Measurements from ENCODE around the gene FAM221B.

The FAM221B gene

DNA sequence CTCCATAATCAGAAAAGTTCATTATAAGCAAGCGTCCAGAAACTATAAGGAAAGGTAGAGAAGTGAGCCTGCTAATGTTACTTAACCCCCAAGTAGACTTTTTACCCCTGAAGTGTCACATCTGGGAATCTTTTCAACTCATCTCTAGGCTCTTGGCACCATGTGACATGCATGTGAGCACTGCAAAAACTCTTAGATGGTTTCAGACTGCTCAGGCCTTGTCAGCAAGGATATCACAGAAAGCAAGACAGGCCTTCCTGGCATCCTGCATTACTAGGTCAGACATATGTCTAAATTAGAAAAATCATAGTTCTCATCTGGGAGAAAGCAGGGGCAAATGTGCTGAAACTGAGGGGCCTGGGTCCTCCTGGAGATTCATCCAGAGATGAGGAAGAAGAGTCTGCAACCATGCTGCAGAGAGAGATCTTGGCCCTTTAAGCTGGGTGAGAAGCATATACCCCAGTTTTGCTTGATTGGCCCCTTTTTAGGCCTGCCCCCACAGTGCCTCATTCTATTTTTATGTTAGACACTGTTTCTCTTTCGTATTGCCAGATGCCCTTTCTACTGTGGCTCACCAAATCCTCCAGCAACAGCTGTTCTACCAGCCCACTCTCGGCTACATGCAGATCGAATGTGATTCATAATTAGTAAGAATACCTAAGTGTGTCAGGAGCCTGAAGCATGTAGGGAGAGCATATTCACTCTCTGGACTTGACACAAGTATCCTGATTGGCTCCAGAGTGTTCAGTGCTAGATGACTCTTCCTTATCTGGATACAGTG lies 19.4 kb upstream of the FAM221B start:
- DNase-seq (ENCODE audit: low read depth in 3 of 3, low spot score in 1 of 3) = no peak

DNA sequence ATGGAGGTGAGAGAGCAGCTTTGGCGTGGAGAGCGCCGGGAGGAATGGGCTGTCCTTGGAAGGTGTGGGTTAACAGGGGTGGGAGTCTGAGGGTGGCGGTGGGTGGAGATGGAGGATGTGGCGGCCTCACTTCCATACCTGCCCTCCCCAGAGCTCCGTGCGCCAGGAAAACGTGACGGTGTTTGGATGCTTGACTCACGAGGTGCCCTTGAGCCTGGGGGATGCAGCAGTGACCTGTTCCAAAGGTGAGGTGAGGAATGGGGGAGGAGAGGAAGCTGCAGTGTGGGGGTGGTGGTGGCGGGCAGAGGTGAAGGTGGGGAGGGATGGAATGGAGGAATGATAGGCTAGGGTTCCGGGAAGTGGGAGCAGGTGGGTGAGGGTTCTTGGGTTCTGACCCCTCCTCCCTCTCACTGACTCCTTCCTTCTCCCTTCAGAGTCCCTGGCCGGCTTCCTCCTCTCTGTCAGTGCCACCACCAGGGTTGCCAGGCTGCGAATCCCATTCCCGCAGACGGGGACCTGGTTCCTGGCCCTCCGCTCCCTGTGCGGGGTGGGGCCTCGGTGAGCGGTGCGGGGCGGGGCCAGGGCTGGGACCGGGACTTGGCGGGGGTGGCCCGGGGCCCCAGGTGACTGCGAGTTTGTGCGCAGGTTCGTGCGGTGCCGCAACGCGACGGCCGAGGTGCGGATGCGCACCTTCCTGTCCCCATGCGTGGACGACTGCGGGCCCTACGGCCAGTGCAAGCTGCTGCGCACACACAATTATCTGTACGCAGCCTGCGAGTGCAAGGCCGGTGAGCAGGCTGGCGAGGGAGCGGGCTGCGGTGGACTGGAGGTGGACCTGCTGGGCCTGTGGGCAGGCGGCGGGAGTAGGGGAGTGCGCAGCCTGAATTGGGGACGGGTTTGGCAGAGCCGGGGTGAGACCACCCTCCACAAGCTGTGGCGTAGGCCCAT lies 17.6 kb upstream of the FAM221B start:
- DNase-seq (ENCODE audit: low read depth in 3 of 3, low spot score in 1 of 3) = no peak

DNA sequence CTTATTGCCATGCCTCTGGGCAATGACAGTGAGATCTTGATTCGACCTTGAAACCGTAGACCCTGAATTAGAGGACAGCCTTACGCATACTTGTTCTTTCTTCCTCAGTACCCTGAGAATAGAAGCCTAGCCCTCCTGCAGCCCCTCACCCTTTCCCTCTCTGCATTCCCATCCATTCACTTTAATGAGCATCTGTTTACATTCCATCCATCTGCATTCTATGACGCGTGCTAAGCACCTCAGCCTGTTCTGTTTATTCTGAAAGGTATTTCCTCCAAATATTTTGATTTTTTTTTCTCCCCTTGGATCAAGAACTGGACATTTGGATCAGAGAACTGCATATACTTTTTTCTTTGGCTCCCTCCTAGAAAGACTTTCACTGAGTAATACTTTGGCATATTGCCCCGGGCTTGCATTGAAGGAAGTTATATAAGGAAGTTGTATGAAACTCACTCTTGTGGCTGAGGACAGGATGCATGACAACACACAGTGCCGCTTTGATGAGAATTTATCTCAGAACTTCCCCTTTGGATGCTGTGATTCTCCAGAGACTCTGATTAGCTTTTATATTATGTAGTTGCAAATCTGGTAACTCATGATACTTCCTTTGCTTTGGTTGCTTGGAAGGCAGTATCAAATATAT lies 16.2 kb upstream of the FAM221B start:
- no peak for DNase-seq (ENCODE audit: low read depth in 3 of 3, low spot score in 1 of 3)

DNA sequence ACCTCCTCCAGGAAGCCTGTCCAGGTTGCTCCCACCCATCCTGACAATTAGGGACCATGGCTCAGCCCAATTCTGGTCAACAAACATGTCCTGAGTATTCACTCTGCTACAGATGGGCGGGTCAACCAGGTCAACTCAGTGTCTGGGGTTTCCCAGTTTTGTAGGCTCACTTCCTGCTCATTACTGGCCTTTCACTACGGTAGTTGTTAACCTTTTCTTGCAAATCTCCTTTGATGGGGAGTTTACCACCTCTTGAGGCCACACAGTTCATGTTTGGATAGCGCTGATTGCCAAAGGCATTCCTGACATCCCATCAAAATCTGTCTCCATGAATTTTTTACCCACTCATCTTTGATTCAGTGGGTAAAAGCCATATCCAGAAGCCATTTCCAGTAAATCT lies 14.3 kb upstream of the FAM221B start:
- DNase-seq (ENCODE audit: low read depth in 3 of 3, low spot score in 1 of 3) = no peak

DNA sequence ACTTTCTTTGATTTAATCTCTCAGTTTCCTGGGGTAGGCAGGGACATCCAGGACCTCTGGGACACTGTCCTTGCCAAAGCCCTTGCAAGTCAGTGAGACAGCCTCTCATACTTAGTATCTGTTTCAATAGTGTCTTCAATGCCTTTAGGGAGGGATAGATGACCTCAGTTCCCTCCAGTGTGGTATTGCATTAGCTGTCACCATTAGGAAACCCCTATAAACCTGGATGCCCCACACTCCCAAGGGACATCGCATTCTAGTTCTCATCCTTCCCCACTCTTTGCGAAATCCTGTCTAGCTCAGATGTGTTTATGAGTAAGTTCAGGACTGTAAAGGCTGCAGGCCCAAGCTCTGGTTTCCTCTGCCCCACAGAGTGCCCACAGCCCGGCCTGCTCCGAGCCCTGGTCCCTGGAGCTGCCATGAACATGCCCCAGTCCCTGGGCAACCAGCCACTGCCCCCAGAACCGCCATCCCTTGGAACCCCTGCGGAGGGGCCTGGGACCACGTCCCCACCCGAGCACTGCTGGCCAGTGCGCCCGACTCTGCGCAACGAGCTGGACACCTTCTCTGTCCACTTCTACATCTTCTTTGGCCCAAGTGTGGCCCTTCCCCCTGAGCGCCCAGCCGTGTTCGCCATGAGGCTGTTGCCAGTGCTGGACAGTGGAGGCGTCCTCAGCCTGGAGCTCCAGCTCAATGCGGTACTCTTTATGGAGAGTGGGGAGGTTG lies 13.7 kb upstream of the FAM221B start:
- DNase-seq (ENCODE audit: low read depth in 3 of 3, low spot score in 1 of 3) = no peak

DNA sequence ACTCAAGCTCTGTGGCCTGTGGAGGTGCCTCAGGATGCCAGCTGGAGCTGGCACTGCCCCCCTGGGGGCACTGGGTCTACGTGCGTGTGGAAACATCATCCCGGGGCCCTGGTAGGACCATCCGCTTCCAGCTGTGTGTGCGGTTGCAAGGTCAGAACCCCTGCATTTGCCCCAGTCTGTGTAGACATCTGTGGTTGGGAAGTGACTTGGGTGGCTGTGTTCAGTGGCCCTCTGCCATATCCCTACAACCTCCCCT lies 13.0 kb upstream of the FAM221B start:
- no peak for DNase-seq (ENCODE audit: low read depth in 3 of 3, low spot score in 1 of 3)

DNA sequence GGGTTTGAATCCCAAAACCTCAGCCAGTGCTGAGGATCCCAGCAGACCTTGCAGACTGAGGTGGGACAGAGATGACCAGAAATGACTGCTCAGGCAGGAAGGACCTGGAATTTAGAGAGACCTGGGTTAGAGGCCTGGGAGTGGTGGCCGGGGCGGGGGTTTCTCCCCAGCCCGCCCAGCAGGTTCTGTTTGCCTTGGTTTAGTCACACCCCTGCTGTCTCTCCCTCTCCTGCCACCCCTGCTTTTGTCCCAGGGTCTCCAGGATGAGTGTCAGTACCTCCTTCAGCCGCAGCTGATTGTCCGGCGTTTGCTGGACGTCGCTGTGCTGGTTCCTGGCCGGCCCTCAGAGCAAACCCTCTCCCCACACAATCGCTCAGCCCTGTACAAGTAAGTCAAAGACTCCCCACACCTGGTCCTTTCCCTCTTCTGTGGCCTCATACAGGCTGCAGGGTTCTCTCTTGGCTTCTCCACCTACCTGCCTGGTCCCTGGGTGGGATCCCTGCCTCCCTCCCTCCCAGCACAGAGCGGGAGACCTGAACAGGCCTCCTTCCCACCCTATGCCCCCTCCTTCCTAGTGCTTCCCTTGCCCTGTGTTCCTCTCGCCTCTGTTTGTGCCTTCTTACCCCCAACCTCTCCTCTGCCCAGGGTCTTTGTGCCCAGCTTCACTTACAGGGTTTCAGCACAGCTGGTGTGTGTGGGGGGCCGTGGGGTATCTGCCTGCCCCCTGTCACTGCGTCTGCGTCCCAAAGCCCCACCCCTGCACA lies 12.5 kb upstream of the FAM221B start:
- no peak for DNase-seq (ENCODE audit: low read depth in 3 of 3, low spot score in 1 of 3)

DNA sequence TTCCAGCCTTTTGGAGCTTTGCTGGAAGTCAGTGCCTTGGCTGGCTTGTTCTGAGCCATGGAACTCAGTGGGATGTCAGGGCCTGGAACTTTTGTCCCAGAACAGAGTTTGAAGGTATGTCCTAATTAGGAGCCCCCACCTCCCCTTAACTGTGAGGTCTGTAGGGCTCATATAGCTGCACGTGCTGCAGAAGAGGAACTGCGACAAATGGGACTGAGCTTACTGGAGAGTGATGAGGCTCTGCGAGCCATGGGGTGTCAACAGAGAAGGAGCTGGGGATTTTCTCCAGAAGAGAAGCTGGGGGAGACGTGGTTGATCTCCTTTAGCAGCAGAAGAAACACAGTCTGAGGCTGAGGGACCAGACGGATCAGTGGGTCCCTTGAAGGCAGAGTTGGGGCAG lies 11.4 kb upstream of the FAM221B start:
- DNase-seq (ENCODE audit: low read depth in 3 of 3, low spot score in 1 of 3) = no peak

DNA sequence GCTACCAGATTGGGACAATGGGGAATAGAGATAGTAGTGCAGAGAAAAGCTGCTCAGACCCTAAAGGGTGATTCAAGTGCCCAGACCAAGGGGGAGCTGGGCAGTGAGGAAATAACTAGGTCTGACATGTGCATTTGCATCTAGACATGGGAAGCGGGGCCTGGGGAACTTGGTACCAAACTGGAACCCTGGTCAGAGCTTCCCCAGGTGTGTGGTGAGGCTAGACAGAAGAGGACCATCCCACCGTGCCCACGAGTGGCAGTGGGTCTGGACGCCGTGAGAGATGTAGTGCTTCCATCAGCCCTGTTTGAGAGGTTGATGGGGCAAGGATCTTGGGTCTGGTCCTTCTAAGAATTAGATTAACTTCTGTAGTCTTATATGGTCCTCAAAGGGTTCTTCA lies 8.1 kb upstream of the FAM221B start:
- DNase-seq (ENCODE audit: low read depth in 3 of 3, low spot score in 1 of 3) = no peak

DNA sequence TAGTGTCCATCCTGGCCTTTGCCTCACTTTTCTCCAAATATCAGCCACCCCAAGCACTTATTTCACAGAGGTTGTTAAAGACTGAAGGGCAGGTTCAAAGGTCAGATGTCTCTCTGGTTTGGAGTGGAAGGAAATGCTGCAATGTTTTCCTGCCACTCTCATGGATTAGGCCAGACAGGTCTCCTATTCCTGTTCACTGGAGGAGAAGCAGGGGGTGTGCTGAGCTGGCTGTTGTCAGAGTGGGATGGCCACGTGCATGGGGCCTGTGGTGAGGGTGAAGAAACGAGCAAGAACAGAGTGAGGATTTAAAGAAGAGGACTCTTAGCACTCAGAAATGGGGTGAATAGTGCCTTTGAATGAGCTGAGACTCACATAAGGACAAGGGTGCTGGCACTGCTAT lies 7.2 kb upstream of the FAM221B start:
- no peak for DNase-seq (ENCODE audit: low read depth in 3 of 3, low spot score in 1 of 3)

DNA sequence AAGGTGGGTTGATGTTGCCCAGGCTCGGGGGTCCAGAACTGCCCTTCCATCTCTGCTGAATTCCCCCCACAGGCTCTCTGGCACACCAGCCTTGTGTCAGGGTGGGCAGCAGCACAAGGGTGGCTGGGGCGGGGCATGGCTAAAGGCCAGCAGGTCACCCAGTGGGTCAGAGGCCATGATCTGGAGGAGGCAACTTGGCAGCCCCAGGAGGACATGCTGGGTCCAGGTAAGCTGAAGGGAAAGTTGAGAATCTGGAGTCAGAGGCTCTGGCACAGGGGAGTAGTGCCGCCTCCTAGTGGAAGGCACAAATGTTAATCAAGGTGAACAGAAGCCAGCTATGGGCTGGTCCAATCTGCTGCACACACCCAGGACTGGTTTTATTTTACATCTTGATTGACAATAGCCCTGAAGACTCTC lies 6.7 kb upstream of the FAM221B start:
- DNase-seq (ENCODE audit: low read depth in 3 of 3, low spot score in 1 of 3) = no peak

DNA sequence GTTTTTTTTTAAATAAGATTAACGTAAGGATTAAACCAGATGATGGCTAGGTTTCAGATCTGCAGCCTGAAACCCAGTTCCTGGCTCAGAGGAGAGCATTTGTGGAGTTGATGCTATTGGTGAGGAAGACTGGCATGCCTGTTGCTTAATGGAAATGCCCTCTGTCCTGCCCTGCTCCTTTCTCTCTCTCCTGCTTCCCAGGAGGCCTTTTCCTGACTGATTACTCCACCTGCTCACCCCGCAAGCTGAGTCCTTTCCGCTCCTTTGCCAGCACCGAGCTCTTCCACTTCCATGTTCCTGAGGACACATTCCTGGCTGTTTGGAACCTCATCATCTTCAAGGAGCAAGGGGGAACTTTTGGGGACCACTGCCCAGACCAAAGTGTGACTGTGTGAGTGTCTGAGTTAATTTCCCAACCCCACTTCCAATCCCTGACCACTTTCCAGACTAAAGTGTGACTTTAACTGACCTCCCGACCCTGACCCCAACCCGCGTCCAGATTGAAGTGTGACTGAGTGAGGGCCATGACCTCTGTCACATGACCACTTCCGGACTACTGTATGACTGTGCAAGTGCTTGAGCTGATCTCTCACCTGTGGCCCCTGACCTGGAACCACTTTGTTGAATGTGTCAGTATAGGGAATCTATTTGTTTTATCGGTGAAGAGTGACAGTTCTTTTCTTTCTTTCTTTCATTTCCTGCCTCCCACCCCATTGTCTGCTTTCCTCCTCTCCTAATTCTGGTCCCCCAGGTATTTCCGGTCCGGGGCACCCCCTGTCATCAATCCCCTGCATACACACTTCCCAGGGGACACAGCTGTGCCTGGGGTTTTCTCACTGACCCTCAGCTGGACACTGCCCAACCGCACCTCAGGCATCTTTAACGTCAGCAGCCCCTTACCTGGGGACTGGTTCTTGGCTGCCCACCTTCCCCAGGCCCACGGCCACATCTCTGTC lies 6.0 kb upstream of the FAM221B start:
- no peak for DNase-seq (ENCODE audit: low read depth in 3 of 3, low spot score in 1 of 3)

DNA sequence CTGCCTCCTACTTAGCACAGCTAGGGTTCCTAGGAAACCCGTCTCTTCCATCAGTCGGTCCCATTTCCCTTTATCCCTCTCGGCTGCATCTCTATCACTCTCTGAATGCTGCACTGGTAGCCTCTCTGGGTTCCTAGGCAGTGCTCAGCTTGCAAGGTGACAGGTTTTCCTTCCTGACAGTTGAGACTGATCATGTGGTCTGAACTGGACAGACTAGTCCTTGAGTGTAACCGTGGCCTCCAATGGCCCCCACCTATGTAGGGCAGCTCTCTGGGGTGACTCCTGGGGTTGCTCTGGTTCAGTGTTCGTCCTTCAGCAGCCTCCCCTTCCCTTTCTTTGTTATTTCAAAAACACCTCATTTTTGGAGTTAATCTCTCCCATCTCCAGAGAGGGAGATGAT lies 4.3 kb upstream of the FAM221B start:
- no peak for DNase-seq (ENCODE audit: low read depth in 3 of 3, low spot score in 1 of 3)

DNA sequence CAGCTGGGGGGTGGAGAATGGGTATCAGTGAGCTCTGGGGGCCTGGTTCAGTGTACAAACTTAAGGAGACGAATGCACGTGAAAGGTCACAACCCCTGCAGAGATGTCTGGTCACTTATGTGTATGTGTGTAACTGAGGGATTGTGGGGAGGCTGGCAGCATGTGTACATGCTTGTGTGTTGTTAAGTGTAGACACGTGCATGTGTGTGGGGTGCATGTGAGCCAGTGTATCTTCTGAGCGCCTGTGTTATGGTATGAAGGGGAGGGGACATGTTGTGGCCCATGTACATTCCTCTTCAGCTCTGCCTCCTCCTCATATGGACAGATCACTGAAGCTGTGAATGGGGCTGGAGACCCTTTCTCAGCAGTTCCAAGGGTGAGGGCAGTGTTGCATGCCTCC lies 2.5 kb upstream of the FAM221B start:
- no peak for DNase-seq (ENCODE audit: low read depth in 3 of 3, low spot score in 1 of 3)

DNA sequence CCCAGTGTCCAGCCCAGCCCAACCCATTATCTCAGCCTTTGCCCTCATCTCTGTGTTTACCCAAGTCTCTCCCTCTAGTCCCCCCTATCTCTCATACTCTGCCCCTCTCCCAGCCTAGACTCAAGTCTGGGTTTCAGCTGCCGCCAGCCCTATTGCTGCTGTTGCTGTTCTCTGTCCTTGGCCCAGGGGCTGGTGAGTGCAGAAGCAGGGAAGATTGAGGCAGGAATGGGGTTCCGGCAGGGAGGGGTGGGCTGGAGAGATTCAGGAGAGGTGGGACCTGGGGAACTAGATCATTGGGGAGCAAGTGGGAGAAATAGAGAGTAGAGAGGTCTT lies 1.2 kb upstream of the FAM221B start:
- no peak for DNase-seq (ENCODE audit: low read depth in 3 of 3, low spot score in 1 of 3)

DNA sequence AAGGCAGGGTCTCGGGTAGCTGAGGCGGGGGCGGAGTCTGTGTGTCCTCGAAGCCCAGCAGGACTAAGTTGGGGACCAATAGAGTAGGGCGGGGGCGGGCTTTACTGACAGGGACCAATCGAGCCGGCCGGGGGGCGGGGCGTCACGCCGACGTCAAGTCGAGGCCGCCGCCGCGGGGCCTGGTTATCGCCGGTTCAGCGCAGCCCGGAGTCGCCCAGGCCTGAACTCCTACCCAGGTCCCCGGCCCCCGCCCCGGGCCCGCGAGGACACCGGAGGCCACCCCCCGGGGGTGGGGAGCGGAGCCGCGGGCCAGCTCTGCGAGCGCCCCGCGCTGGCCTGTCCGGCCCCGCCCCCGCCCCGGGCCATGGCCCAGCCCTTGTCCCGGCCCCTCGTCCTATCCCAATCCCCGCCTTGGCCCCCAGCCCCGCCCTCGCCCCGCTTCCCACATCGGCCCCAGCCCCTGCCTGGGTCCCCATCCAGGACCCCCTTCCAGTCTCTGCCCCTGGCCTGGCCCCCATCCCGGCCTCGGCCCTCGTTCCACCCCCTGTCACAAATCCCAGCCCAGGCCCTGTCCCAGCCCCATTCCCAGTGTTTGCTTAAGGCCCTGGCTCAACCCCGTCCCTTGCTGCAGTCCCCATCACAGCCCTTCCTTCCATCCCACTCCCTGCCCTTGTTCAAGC lies 692 bp upstream of the FAM221B start, which contains the start of gene TMEM8B:
Gene TMEM8B (plus strand): TSS at position 145 of the 680 bp plus-strand sequence. CDS start 220 bp downstream, at position 365.
- DNase-seq (ENCODE audit: low read depth in 3 of 3, low spot score in 1 of 3) = peak; percentile 83 to 94 (median 84)

DNA sequence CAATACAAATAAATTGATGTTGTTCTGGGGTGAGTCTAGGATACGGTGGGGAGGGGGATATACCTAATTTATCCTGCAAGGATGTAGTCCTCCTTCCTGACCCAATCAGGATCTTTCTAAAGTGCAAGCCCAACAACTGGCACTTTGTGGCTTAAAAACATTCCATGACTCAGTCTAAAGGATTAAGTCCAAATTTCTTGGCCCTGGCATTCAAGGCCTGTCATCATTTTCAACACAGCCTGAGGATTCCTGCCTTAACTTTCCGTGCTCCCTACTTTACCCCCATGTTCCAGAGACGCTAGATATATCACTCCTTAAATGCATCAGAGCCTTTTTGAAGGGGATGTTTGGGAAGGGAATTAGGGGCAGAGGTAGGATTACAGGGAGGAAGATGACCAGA lies 1.0 kb downstream of the FAM221B start:
- no peak for DNase-seq (ENCODE audit: low read depth in 3 of 3, low spot score in 1 of 3)

DNA sequence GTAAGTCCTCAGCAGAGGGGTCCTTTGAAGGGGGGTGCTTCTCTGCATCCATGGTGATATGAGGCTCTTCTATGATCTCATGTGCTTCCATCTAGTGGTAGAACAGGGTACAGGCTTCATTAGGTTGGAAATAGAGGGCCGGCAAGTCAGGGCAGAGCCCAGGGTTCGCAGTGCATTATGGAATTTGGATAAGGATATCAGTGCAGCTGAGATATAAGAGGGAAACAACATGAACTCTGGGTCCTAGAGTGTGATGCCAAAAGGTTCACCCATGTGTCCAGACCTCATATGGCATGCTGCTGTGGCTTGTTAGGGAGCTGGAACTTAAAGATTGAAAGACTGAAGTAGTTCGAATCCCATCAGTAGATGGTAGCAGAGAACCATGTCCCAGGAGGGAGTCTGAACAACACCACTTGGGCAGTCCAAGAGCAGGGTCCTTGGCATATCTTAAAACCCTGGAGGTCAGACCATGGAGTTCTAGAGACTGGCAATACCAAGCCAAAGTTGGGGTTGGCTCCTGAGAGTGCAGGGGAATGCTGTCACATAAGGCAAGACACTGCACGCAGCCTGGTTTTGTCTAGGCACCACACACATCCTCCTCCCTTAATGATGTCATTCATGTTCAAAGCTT lies 2.3 kb downstream of the FAM221B start:
- no peak for DNase-seq (ENCODE audit: low read depth in 3 of 3, low spot score in 1 of 3)

DNA sequence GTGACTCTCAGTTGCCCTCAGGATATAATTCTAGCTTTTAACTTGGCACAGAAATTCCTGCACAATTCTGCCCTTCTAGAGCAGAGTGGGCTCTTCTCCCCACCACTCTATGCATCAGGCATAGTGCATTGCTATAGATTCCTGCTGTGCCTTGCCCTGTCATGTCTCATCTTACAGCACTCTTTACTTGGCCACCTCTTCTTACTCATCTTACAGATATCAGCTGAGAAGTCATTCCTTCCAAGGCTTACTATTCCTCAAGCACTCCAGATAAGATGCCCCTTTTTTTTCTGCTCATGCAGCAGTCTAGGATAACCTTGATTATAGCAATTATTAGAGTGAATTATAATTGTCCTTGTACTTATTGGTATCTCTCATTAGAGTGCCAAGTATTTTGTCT lies 5.6 kb downstream of the FAM221B start:
- DNase-seq (ENCODE audit: low read depth in 3 of 3, low spot score in 1 of 3) = no peak
